Measurements from ENCODE around the gene CHD2. TPM values are rescaled to one million over a fixed set of nuclear protein-coding genes. Genes with fewer than 3 reads are reported as not detected.
"Not testable (repeated sequence)": the region's sequence is repeated elsewhere in the genome, so short reads cannot be mapped to it uniquely, and the experiment has no call there.

The CHD2 gene
- total and polyA plus RNA-seq, 2 donors, result 62.0 to 78.7 TPM

GRCh38 chr15:93028632-93029213, 128.6 kb downstream of the CHD2 start:
- Histone ChIP-seq H3K4me1 (ENCODE audit: control insufficient read depth in 2 of 2, insufficient read depth in 2 of 2, low read length in 2 of 2) (peaks cover 5 to 7% of the 10 kb centered on the region in 2 donors), H3K4me3 (ENCODE audit: low read length in 2 of 2) (no peak overlapping the region)
- 93% methylated on average over 21 of the region's 21 CpGs for WGBS

GRCh38 chr15:93029214-93029835, 129.2 kb downstream of the CHD2 start:
- Histone ChIP-seq H3K9me3 (ENCODE audit: control insufficient read depth in 2 of 2, insufficient read depth in 1 of 2, low read length in 1 of 2) (no peaks in the 10 kb centered on the region), H3K36me3 (ENCODE audit: control insufficient read depth in 2 of 2, insufficient read depth in 2 of 2, low read length in 1 of 2) (peaks cover 30 to 33% of the 10 kb centered on the region in 2 donors), H3K27me3 (ENCODE audit: control insufficient read depth in 2 of 2, insufficient read depth in 1 of 2, low read length in 1 of 2) (no peaks in the 10 kb centered on the region), H3K27ac (ENCODE audit: low read depth in 1 of 2, low read length in 1 of 2) (peak overlapping the region in 1 of 2 donors; percentile 39), H3K4me3 (ENCODE audit: low read length in 2 of 2) (no peak overlapping the region), H3K4me1 (ENCODE audit: control insufficient read depth in 2 of 2, insufficient read depth in 2 of 2, low read length in 2 of 2) (peaks cover 5 to 7% of the 10 kb centered on the region in 2 donors)
- WGBS, result 66% methylated on average over 17 of the region's 17 CpGs
- DNase-seq (ENCODE audit: low read depth in 6 of 9, low spot score in 9 of 9), result no peak

More at GRCh38 chr15:93028632-93029213, 128.6 kb downstream of the CHD2 start:
- DNase-seq (ENCODE audit: low read depth in 6 of 9, low spot score in 9 of 9), result no peak
- Histone ChIP-seq H3K9me3 (ENCODE audit: control insufficient read depth in 2 of 2, insufficient read depth in 1 of 2, low read length in 1 of 2) (no peaks in the 10 kb centered on the region), H3K36me3 (ENCODE audit: control insufficient read depth in 2 of 2, insufficient read depth in 2 of 2, low read length in 1 of 2) (peaks cover 34 to 39% of the 10 kb centered on the region in 2 donors), H3K27ac (ENCODE audit: low read depth in 1 of 2, low read length in 1 of 2) (peak overlapping the region in 1 of 2 donors; percentile 31), H3K27me3 (ENCODE audit: control insufficient read depth in 2 of 2, insufficient read depth in 1 of 2, low read length in 1 of 2) (no peaks in the 10 kb centered on the region)

GRCh38 chr15:93029836-93030429, 129.8 kb downstream of the CHD2 start:
- WGBS, result 90% methylated on average over 12 of the region's 12 CpGs
- peaks cover 24 to 27% of the 10 kb centered on the region in 2 donors for H3K36me3 ChIP-seq (ENCODE audit: control insufficient read depth in 2 of 2, insufficient read depth in 2 of 2, low read length in 1 of 2)
- H3K9me3 ChIP-seq (ENCODE audit: control insufficient read depth in 2 of 2, insufficient read depth in 1 of 2, low read length in 1 of 2), result no peaks in the 10 kb centered on the region
- H3K27me3 ChIP-seq (ENCODE audit: control insufficient read depth in 2 of 2, insufficient read depth in 1 of 2, low read length in 1 of 2), result no peaks in the 10 kb centered on the region
- H3K4me1 ChIP-seq (ENCODE audit: control insufficient read depth in 2 of 2, insufficient read depth in 2 of 2, low read length in 2 of 2), result peaks cover 5 to 7% of the 10 kb centered on the region in 2 donors
- H3K4me3 ChIP-seq (ENCODE audit: low read length in 2 of 2), result no peak overlapping the region
- H3K27ac ChIP-seq (ENCODE audit: low read depth in 1 of 2, low read length in 1 of 2), result no peak overlapping the region
- no peak for DNase-seq (ENCODE audit: low read depth in 6 of 9, low spot score in 9 of 9)

DNA sequence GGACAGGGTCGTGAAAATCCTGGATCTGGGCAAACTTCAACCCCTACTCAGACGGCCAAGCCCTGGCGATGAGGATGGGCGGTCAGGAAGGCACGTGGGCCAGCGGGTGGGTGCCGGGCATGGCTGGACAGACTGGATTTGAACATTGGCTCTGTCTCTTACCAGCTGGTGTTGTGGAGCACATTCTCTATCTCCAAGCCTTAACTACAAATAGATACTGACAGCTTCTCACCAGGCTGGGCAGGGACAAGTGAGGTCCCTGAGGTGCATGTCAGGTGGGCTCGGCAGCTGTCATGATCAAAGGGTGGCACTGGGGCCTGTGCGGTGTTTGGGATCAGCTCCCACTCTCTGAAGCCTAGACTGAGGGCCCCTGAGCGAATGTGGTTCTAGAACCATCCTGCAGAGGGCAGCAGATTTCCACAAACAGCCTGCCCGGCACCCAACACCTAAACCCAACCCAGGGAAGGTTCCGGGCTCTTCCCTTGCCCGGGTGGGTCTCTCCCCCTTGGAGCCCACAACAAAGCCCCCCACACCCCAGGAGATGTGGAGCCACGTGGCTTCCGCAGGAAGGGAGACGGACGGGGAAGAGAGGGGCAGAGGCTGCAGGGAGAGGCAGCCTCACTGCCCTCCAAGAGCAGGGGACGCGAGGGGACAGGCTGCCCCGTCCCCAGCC, 130.4 kb downstream of the CHD2 start:
- H3K9me3 ChIP-seq (ENCODE audit: control insufficient read depth in 2 of 2, insufficient read depth in 1 of 2, low read length in 1 of 2), result no peaks in the 10 kb centered on the region
- DNase-seq (ENCODE audit: low read depth in 6 of 9, low spot score in 9 of 9), result peak; percentile 45 to 80 (median 63)
- peaks cover 17 to 20% of the 10 kb centered on the region in 2 donors for H3K36me3 ChIP-seq (ENCODE audit: control insufficient read depth in 2 of 2, insufficient read depth in 2 of 2, low read length in 1 of 2)
- H3K4me3 ChIP-seq (ENCODE audit: low read length in 2 of 2), result no peak overlapping the region
- WGBS, result 44% methylated on average over 20 of the region's 20 CpGs
- peaks cover 5 to 7% of the 10 kb centered on the region in 2 donors for H3K4me1 ChIP-seq (ENCODE audit: control insufficient read depth in 2 of 2, insufficient read depth in 2 of 2, low read length in 2 of 2)
- H3K27ac ChIP-seq (ENCODE audit: low read depth in 1 of 2, low read length in 1 of 2), result no peak overlapping the region
- no peaks in the 10 kb centered on the region for H3K27me3 ChIP-seq (ENCODE audit: control insufficient read depth in 2 of 2, insufficient read depth in 1 of 2, low read length in 1 of 2)

GRCh38 chr15:93031103-93031464, 131.0 kb downstream of the CHD2 start:
- Histone ChIP-seq H3K27ac (ENCODE audit: low read depth in 1 of 2, low read length in 1 of 2) (no peak overlapping the region), H3K4me1 (ENCODE audit: control insufficient read depth in 2 of 2, insufficient read depth in 2 of 2, low read length in 2 of 2) (peaks cover 6 to 7% of the 10 kb centered on the region in 2 donors)
- no peak for DNase-seq (ENCODE audit: low read depth in 6 of 9, low spot score in 9 of 9)

DNA sequence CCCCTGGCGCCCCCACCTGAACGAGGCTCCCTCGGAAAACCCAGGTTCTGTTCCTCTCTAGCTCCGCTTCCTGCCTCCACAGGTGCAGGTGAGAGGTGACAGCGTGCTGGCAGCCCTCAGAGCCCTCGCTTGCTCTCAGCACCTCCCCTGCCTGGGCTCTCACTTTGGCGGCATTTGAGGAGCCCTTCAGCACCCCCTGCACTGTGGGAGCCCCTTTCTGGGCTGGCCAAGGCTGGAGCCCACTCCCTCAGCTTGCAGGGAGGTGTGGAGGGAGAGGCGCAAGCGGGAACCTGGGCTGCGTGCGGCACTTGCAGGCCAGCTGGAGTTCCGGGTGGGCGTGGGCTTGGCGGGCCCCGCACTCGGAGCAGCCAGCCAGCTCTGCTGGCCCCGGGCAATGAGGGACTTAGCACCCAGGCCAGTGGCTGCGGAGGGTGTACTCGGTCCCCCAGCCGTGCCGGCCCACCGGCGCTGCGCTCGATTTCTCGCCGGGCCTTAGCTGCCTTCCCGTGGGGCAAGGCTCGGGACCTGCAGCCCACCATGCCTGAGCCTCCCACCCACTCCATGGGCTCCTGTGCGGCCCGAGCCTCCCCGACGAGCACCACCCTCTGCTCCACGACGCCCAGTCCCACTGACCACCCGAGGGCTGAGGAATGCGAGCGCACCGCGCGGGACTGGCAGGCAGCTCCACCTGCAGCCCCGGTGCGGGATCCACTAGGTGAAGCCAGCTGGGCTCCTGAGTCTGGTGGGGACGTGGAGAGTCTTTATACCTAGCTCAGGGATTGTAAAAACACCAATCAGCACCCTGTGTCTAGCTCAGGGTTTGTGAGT, 131.6 kb downstream of the CHD2 start:
- not testable (repeated sequence) for H3K4me1 ChIP-seq (ENCODE audit: control insufficient read depth in 2 of 2, insufficient read depth in 2 of 2, low read length in 2 of 2); H3K9me3 ChIP-seq (ENCODE audit: control insufficient read depth in 2 of 2, insufficient read depth in 1 of 2, low read length in 1 of 2); DNase-seq (ENCODE audit: low read depth in 6 of 9, low spot score in 9 of 9); H3K27ac ChIP-seq (ENCODE audit: low read depth in 1 of 2, low read length in 1 of 2); H3K4me3 ChIP-seq (ENCODE audit: low read length in 2 of 2); H3K27me3 ChIP-seq (ENCODE audit: control insufficient read depth in 2 of 2, insufficient read depth in 1 of 2, low read length in 1 of 2); H3K36me3 ChIP-seq (ENCODE audit: control insufficient read depth in 2 of 2, insufficient read depth in 2 of 2, low read length in 1 of 2)
- 96% methylated on average over 44 of the region's 44 CpGs for WGBS

More at GRCh38 chr15:93031103-93031464, 131.0 kb downstream of the CHD2 start:
- Histone ChIP-seq H3K4me3 (ENCODE audit: low read length in 2 of 2) (no peak overlapping the region), H3K36me3 (ENCODE audit: control insufficient read depth in 2 of 2, insufficient read depth in 2 of 2, low read length in 1 of 2) (peaks cover 15% of the 10 kb centered on the region in 2 donors), H3K27me3 (ENCODE audit: control insufficient read depth in 2 of 2, insufficient read depth in 1 of 2, low read length in 1 of 2) (no peaks in the 10 kb centered on the region), H3K9me3 (ENCODE audit: control insufficient read depth in 2 of 2, insufficient read depth in 1 of 2, low read length in 1 of 2) (no peaks in the 10 kb centered on the region)
- WGBS, result 87% methylated on average over 9 of the region's 9 CpGs

DNA sequence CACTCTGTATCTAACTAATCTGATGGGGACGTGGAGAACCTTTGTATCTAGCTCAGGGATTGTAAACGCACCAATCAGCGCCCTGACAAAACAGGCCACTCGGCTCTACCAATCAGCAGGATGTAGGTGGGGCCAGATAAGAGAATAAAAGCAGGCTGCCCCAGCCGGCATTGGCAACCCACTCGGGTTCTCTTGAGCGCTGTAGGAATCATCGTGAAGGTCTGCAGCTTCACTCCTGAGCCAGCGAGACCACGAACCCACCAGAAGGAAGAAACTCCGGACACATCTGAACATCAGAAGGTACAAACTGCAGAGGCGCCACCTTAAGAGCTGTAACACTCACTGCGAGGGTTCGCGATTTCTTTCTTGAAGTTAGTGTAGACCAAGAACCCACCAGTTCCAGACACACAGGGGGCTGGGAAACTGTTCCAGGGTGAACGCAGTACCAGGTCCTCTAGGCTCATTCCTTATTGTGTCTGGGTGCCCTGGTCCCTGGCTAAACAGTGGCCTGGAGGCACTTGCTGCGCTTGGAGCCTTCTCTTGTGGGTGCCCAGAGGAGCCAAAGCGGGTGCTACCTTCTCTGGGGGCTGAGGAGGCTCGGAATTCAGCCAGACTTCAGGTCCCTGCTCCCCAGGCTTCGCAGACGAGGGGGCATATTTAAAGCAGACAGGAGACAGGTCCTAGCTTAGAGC, 132.5 kb downstream of the CHD2 start:
- not testable (repeated sequence) for H3K4me1 ChIP-seq (ENCODE audit: control insufficient read depth in 2 of 2, insufficient read depth in 2 of 2, low read length in 2 of 2); H3K27me3 ChIP-seq (ENCODE audit: control insufficient read depth in 2 of 2, insufficient read depth in 1 of 2, low read length in 1 of 2); H3K9me3 ChIP-seq (ENCODE audit: control insufficient read depth in 2 of 2, insufficient read depth in 1 of 2, low read length in 1 of 2); H3K4me3 ChIP-seq (ENCODE audit: low read length in 2 of 2); DNase-seq (ENCODE audit: low read depth in 6 of 9, low spot score in 9 of 9); H3K27ac ChIP-seq (ENCODE audit: low read depth in 1 of 2, low read length in 1 of 2); H3K36me3 ChIP-seq (ENCODE audit: control insufficient read depth in 2 of 2, insufficient read depth in 2 of 2, low read length in 1 of 2)
- 92% methylated on average over 21 of the region's 21 CpGs for WGBS

DNA sequence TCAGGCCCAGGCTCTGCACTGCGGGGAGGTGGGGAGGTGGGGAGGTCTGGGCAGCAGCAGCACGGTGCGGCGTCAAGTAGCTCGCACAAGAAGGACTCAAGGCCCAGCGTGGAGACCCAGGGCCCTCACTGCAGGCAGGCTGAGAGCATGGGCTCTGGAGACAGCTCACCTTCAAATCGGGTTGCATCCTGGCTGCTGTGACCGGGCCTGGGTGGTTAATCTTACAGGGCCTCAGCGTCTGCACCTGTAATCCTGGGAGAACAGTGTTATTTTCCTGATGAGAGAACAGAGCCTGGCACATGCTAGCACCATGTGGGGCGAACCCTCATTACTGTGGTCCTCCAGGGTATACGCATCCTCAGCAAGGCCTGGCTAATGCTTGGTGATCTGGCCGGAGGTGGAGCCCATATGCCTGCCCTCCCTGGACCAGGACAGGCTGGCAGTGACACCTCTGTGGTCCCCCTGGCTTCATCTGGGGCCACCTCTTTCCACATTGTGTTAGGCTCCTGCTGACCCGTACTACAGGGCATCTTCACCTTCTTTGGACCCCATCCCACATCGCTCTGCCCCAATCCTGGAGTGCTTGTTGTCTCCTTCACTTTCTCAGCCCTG, 133.4 kb downstream of the CHD2 start:
- DNase-seq (ENCODE audit: low read depth in 6 of 9, low spot score in 9 of 9), result no peak
- H3K27me3 ChIP-seq (ENCODE audit: control insufficient read depth in 2 of 2, insufficient read depth in 1 of 2, low read length in 1 of 2), result no peaks in the 10 kb centered on the region
- no peak overlapping the region for H3K27ac ChIP-seq (ENCODE audit: low read depth in 1 of 2, low read length in 1 of 2)
- H3K36me3 ChIP-seq (ENCODE audit: control insufficient read depth in 2 of 2, insufficient read depth in 2 of 2, low read length in 1 of 2), result no peaks in the 10 kb centered on the region
- no peak overlapping the region for H3K4me3 ChIP-seq (ENCODE audit: low read length in 2 of 2)
- H3K4me1 ChIP-seq (ENCODE audit: control insufficient read depth in 2 of 2, insufficient read depth in 2 of 2, low read length in 2 of 2), result peaks cover 7 to 9% of the 10 kb centered on the region in 2 donors
- no peaks in the 10 kb centered on the region for H3K9me3 ChIP-seq (ENCODE audit: control insufficient read depth in 2 of 2, insufficient read depth in 1 of 2, low read length in 1 of 2)
- 94% methylated on average over 14 of the region's 14 CpGs for WGBS
